ENCODE results near the gene PBX4.

PBX4 gene

DNA sequence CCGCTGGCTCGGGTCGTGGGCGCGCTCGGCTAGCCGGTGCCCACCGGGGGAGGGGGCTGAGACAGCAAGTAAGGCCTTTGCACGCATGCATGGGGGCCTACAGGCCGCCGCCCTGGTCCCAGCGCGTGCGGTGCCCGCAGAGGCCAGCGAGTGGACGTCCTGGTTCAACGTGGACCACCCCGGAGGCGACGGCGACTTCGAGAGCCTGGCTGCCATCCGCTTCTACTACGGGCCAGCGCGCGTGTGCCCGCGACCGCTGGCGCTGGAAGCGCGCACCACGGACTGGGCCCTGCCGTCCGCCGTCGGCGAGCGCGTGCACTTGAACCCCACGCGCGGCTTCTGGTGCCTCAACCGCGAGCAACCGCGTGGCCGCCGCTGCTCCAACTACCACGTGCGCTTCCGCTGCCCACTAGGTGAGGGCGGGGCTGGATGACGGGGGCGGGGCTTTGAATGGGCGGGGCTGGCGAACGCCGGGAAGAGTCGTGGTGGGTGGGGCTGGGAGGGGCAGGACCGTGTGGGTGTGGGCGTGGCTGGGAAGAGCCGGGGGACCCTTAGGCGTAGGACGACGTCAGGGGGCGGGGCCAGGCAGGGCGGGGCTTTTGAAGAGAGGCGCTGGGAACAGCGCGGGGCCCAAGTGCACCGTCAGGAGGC, 78.3 kb downstream of the PBX4 start:
- peak; percentile 24 for DNase-seq (ENCODE audit: low read depth)

DNA sequence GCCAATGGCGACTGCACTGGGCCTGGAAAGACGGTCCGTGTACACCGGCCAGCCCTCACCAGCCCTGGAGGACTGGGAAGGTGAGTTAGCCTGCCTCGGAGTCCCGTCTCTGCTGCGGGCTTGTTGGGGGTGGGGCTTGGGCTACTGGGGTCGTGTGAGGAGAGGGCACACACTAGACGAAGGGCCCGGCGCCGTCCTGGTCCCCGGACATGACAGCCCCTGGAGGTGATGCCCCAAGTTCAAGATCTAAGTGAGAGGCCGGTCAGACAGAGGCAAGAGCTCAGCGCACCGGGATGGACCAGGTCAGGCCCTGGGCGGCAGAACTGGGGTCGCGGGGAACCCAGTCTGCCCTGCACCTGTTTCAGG, 78.8 kb downstream of the PBX4 start:
- DNase-seq (ENCODE audit: low read depth), result no peak

DNA sequence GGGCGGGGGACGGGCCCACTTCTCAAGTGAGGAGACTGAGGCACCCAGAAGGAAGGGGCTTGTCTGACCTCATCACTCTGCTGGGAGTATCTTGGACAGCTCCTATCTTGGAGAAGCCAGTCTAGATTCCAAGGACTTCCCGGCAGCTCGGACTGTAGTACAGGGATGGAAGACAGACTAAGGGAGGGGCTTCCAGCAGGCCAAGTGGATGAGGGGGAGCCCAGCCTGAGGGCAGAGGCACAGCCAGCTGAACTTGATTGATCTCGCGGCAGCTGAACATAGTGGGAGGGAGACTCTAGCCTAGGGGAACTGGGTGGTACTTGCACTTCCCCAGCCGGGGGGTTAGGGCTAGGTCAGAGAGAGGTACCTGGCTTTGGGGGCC, 79.7 kb downstream of the PBX4 start:
- no peak for DNase-seq (ENCODE audit: low read depth)

DNA sequence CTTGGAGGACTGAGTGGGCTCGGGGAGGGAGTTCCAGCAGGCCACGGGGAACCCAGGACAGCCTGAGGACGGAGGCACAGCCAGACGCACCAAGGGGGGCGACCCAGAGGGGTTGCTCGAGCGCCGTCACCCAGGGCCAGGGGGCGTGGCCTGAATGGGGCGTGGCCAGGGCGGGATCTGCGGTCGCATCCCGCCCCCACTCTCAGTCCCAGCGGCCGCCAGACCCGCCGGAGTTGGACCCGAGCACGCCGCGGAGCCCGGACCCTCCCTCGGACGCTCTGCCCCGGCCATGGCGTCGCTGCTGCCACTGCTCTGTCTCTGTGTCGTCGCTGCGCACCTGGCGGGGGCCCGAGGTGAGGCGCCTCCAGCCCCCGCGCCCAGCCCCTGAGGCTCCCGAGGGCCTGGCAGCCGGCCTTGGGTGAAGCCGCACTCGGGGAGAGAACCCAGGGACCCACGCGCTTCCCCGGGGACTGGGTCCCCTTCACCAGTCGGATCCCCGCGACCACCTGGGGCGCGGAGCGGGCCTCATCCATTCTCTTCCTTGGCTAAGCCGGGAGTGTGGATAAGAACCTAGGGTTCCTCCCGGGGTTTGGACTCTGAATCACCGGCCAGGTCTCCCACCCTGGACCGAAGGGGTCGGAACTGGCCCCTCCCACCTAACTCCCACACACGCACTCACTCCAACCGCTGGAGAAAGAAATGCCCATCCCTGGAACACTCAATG, 80.3 kb downstream of the PBX4 start, which contains the start of gene CILP2:
Gene CILP2, plus strand, starts transcription at position 205 of the 724 bp plus-strand sequence. Its CDS starts 85 bp downstream, at position 290.
- no peak for DNase-seq (ENCODE audit: low read depth)

DNA sequence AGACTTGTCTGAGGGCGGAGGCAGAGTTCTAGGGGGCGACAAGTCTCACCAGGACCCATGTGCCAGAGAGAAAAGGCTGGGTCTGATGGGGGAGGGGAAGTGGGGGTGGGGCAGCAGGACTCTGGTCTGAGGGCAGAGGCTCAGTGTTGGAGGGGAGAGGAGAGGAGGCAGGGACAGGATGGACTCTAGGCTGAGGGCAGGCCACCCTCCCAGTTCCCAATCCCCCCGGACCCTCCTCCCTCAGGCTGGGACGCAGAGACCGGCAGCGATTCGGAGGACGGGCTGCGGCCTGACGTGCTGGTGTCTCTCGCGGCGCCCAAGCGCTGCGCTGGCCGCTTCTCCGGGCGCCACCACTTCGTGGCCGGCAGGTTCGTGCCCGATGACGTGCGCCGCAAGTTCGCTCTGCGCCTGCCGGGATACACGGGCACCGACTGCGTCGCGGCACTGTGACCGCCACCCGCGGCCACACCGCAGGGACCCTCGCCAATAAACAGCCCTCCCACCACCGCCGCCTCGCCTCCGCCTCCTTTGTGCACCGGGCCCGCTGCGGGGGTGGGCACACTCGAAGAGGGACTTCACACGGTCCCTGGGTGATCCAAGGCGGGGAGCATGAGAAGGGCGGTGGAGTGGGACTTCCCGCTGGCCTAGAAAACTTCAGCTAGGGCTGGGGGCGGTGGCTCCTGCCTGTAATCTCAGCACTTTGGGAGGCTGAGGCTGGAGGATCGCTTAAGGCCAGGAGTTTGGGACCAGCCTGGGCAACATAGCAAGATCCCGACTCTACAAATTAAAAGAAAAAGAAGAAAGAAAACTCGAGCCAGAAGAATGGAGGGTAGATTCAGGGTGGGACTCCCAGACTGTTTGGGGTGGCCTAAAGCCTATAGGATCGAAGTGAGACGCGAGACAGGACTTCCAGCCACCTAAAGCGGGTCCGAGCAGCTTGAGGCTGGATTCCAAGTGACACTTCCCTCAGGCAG, 81.1 kb downstream of the PBX4 start:
- no peak for DNase-seq (ENCODE audit: low read depth)

DNA sequence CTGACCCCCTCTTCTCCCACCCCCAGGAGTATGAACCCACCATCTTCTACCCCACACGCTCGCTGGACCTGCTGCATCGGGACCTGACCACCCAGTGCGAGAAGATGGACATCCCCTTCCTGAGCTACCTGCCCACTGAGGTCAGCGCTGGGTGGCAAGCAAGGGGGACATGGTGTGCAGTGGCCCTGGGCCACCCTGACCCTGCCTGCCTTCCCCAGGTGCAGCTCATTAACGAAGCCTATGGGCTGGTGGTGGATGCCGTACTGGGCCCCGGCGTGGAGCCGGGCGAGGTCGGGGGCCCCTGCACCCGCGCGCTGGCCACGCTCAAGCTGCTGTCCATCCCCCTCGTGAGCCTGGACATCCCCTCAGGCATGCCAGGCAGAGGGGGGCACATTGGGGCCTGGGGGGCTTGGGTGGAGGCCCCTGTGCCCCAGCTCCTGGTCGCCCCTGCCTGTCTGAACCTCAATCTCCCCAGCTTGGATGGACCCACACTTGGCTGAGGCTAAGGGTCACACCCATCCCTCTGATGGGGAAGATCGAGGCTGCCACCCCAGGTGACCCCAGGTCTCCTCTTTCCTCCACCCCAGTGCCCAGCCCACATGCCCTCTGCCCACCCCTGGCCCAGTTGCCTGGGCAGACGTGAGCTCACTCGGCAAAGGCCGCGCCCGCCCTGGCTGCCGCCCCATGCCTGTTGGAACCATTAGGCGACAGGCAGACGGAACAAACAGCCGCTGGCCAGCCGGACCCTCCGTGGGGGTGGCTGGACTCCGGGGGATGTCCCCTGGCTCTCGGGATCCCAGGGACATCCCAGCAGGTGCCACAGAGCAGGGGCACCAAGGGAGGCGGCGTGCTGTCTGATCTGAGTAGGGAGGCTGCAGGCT, 82.9 kb downstream of the PBX4 start:
- DNase-seq (ENCODE audit: low read depth), result no peak

DNA sequence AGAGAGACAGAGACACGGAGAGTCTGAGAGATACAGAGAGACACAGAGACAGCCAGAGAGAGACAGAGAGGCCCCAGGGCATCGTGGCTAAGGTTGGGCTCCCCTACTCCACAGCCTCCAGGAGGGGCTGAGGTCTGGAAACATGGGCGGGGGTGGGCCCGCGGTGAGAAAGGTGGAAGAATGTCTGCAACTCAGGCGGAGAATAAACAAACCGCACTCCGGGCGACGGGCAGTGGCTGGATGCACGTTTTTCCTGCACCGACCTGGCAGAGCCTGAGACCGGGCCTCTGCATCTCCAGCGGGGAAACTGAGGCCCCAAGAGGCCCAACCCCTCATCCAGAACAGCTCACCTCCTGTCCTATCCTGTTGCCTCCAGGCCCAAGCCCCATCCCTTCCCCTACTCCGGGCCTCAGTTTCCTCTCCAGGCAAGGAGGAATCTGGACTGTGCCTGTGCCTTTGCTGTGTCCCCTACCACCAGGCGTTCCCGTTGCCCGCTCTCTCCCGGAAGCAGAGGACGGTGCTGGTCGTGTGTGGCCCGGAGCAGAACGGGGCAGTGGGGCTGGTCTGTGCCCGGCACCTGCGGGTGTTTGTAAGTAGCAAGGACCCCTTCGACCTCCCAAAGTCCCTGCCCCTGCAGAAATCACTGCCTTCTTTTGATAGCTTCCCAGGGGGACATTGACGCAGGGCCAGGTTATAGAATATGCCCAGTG, 83.8 kb downstream of the PBX4 start:
- no peak for DNase-seq (ENCODE audit: low read depth)

DNA sequence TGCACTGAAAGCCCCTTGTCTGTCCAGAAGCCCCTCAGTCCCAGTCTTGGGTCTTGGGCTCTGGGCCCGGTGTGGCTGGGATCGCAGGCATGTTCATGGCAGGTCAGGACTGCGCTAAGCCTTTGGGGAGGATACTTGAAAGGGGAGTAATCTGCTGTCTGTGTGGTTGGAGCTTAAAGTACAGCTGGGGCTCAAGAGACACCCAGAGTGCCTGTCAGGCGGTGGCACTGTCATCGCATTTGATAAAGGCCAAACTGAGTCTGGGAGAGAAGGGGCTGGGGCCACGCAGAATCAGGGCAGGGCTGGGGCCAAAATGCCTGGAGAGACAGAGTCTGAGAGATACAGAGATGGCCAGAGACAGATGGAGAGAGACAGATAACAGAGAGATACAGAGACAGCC, 84.6 kb downstream of the PBX4 start:
- no peak for DNase-seq (ENCODE audit: low read depth)

DNA sequence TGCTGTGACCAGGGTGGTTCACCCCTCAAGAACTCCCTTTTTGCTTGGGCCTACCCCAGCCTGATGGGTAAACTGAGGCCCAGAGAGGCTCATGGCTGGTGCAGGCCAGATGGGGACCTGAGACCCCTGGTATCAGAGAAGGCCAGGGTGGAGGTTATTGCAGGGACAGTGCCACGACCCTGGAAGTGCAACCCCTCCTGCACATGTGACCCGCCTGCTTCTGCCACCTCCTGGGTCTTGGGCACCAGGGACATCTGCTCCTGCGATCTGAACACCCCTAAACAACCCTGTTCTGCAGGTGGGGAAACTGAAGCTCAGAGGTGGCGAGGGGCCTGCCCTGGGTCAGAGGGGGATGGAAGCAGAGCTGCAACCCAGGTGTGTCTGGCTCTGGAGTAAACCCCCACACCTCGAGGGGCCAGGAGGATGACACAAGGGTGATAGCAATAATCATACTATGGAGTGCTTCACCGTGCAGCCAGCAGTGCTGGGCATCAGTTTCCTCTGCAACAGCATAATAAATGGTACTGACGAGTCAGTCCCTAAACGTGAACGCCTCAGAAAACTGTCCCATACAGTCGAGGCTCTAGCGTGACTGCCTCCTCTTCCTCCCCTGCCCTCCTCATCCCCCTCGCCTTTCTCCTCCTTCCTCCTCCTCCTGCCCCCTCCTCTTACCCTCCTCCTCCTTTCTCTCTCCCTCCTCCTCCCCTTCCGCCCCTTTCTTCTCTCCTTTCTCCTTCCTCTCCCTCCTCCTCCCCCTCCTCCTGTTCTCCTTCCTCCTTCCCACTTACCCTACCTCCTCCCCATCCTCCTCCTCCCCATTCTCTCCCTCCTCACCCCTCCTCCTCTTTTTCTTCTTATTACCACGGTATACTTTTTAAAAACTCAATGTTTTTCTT, 85.4 kb downstream of the PBX4 start:
- DNase-seq (ENCODE audit: low read depth), result no peak

DNA sequence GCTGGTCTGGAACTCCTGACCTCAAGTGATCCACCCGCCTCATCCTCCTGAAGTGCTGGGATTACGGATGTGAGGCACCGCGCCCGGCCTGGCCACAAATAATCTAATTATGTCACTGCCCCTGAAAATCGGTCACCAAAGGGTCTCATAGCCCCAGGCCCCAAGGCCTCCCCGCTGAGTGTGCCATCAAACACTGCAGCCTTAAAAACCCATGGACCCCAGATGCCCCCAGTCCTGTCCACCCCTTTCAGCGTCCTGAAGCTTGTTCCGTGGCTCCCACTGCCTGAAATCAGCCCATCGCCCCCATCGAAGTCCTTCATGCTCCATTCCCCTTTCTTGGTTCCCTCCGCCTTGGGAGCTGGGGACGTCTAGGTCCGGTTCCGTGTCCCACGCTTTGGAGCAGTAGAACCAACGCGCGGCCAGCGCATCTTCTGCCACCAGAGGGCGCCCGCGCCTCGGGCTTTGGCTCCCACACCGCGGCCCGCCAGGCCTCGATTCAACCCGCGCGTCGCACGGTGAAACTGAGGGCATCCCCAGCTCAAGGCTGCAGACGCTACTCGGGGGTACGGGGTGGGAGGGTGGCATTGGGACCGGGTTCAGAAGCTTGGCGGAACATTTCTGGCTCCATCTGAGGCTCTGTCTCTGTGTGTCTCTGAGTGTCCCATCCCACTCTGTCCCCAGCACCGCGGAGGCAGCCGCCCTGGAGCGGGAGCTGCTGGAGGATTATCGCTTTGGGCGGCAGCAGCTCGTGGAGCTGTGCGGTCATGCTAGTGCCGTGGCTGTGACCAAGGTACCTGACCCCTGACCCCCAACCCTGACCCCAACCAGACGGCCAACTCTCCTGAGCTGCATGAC, 86.3 kb downstream of the PBX4 start:
- DNase-seq (ENCODE audit: low read depth), result peak; percentile 86

DNA sequence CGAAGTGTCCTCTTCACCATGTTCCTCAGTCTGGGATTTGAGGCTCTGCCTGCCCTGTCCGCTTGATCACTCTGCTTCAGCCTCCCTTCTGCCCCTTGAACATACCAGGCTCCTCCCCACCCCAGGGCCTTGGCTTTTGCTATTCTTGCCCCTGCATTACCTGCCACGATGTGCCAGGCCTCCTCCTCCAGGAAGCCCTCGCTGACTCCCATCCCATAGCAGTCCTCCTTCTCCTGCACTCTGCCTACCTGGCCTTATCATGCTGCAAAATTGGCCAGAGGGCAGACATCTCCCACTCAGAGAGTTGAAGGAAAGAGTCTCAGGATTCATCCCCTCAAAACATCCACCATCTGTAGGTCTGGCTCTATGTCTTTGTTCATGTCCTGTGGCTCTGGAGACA, 87.6 kb downstream of the PBX4 start:
- DNase-seq (ENCODE audit: low read depth), result no peak

DNA sequence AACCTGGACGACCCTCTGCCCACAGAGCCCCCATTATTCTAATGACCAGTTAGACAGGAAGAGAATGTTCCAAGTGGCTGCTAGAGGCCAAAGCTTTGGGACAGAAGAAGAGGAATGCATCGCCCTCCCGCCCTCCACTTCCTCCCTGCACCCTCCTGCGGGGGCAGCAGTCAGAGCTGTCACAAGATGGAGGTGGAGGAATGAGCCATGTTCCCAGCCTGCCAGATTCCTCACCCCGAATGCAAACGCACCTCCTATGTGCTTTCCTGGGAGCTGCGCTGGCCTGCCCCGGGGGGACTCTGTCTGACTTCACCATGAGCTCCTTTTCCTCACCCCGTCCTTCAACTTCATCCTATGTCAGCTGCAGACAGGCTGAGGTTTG, 88.1 kb downstream of the PBX4 start:
- DNase-seq (ENCODE audit: low read depth), result no peak

DNA sequence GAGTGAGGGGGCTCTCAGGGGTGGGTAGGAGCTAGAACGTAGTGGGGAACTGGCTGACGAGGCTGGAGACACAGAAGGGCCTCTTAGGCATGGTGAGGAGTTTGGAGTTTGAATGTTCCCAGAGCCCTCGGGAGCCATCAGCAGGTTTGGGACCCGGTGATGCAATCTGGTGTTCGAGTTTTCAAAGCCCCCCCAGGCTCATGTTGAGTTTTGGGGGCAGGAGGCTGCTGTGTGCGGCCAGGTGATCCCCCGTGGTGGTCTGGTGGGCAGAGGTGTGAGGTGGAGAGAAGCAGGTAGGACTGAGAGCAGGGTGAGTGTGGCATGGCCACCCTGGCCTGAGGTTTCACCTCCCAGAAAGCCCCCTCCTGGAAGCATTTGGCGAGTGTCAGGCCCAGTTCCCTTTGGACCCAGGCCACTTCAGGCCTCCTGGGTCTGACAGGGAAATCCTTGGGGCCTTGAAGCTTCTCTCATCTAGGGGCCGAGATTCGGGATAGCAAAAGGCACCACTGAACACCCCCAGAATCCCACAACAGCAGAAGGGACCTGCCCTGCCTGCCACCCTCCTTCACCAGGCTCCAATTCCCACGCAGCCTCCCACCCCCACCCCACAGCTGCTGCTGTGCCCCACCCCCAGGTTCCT, 88.6 kb downstream of the PBX4 start:
- DNase-seq (ENCODE audit: low read depth), result no peak

DNA sequence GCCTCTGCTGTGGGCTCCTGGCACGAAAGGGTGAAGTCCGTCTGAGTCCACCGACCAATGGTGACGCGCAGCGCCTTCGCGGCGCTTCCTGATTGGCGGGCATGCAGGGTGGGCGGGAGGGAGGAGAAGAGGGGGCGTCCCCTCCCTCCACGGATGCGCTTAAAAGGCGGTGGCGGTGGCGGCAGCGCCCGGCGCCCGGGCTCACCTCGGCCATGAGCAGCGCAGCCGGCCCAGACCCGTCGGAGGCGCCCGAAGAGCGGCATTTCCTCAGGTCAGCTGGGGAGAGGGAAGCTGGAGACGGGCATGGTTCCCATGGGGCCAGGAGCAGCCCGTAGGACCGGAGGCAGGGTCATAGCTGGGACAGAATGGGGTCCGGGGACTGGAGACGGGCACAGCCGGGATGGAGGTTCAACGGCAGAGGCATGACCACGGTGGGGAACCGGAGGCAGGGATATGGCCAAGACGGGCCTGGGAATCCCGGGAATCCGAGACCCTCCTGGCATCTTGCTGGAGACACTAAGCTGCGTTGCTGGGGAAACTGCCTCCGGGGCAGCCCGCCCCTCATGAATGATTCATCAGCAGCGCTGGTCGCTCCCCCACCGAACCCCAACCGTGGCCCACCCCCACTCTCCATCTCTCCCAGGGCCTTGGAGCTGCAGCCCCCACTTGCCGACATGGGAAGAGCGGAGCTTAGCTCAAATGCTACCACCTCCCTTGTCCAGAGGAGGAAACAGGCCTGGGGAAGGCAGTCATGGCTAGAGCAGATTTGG, 89.6 kb downstream of the PBX4 start, which contains the start of gene YJEFN3:
Gene YJEFN3, plus strand, starts transcription at position 191 of the 770 bp plus-strand sequence. Its CDS starts 22 bp downstream, at position 213.
- DNase-seq (ENCODE audit: low read depth), result no peak

DNA sequence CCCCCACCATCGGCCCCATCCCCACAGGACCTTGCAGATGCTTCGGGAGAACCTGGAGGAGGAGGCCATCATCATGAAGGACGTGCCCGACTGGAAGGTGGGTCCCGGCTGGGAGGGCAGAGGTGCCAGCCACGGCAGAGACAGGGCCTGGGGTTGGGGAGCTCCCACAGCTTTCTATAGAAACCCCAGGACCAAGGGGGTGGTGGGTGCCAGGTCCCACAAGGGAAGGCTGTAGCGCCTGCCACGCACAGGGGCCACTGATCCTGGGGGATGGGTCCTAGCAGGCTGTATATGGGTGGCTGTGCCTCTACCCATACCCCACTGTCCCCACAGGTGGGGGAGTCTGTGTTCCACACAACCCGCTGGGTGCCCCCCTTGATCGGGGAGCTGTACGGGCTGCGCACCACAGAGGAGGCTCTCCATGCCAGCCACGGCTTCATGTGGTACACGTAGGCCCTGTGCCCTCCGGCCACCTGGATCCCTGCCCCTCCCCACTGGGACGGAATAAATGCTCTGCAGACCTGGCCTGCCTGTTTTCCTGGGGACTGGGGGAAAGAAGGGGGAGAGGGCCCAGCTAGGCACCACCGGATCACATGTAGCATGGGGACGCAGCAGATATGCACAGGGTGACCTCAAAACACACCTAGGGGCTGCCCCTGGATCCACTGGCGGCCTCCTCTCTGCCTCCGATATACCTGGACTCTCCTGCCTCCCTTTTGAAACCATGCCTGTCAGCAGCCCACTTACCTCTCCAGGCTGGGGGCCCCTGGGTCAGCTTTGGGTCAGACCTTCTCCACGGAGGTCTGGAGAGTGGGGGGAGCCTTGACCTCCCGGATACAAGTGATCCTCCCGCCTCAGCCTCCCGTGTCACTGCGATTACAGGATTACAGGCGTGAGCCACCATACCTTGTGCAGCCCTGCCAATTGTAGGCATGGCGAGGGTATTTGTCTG, 90.5 kb downstream of the PBX4 start:
- no peak for DNase-seq (ENCODE audit: low read depth)

DNA sequence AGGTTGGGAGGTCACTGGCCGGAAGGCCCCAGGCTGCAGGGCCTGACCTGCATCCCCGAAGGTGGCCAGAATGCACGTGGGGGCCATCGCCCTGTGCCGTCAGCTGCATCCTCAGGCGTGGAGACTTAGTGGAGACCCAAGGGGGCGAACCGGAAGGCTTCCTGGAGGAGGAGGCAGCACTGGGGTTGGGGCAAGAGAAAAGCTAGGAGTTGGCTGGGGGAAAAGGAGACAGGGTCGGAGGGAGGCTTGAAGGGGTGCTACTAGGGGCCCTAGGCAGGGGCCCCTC, 91.2 kb downstream of the PBX4 start:
- DNase-seq (ENCODE audit: low read depth), result no peak

Measured in stimulated activated CD8-positive, alpha-beta memory T cell treated with anti-CD3 and anti-CD28 coated beads, Interleukin-15, amount 100 ng/mL, for 1 hour (primary cell).